Measurements from ENCODE around the gene MAGEA6.
A peak's percentile ranks its signal among the peaks of the same experiment; 100 is the strongest.
"Not testable (repeated sequence)": the region's sequence is repeated elsewhere in the genome, so short reads cannot be mapped to it uniquely, and the experiment has no call there.

MAGEA6 gene

DNA sequence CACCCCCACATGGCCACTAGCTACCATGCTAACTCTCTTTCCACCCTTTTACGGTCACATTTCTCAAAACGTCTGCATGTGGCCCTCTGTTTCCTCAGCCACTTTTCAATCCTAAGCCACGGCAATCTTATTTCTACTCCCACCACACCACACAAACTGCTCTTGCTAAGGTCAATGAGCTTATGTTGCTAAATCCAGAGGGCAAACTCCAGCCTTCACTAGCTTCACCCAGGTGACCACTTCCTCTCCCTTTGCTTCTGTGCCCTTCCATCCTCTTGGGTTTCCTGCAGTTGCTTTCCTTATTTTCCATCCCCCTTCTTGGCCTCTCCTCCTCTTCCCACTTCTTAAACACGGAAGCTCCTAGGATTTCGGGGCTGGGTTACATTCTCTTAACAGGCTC lies 44.6 kb upstream of the MAGEA6 start (continued):
- TF ChIP-seq, protein P1, sequence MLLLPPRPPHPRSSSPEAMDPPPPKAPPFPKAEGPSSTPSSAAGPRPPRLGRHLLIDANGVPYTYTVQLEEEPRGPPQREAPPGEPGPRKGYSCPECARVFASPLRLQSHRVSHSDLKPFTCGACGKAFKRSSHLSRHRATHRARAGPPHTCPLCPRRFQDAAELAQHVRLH (tag by site-specific recombination; IDR thresholded peaks at IDR 0.05) = no peak
- TF ChIP-seq HOXD13 (CRISPR knock-in tag; IDR thresholded peaks at IDR 0.05; ENCODE audit: borderline replicate concordance) (no peak), OVOL3 (tag by site-specific recombination; IDR thresholded peaks at IDR 0.05) (no peak), ZNF394 (tag by site-specific recombination; IDR thresholded peaks at IDR 0.05; ENCODE audit: borderline replicate concordance) (no peak)

GRCh38 chrX:152813206-152813605 lies 43.7 kb upstream of the MAGEA6 start:
- Histone ChIP-seq H3K27ac (ENCODE audit: extremely low read depth, low read depth, low read length) (no peak overlapping the region), H3K4me1 (ENCODE audit: control insufficient read depth, insufficient read depth, low read length) (no peaks in the 10 kb centered on the region), H3K36me3 (ENCODE audit: control insufficient read depth in 2 of 2, insufficient read depth in 1 of 2, low read length in 2 of 2) (no peaks in the 10 kb centered on the region), H3K9me3 (ENCODE audit: control insufficient read depth, insufficient read depth, low read depth, low read length) (no peaks in the 10 kb centered on the region), H3K4me3 (ENCODE audit: low read depth, low read length) (no peak overlapping the region)
- TF ChIP-seq ZBTB48 (tag by site-specific recombination; IDR thresholded peaks at IDR 0.05) (no peak), SP2 (tag by site-specific recombination; IDR thresholded peaks at IDR 0.05) (no peak)
- POLR2A ChIA-PET = no interaction called here
- CTCF ChIA-PET = interaction anchor here (1.0 to 3.7 kb wide), 3 partner anchors 8 to 1064 kb away, joined by 3 to 24 read pairs (median 18); no protein-coding TSS in a partner anchor

DNA sequence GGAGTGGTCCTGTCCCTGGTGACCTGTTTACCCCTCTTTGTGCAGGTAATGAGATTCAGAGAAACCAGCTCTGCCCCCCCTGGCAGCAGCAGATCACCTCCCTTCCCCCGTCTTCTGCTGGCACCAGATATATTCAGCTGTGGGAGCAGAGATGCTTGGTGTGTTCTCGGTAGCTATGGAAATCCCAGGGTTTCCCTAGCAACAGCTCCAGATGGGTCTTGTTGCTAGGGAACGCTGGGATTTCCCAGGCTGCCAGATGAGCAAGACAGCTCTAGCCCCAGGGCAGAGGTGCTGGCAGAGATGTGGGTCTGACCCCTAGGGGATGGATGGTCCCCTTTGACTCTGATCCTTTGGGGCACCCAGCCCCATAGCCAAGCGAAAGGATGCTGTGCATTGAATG lies 40.9 kb upstream of the MAGEA6 start:
- Histone ChIP-seq H3K27ac (ENCODE audit: extremely low read depth, low read depth, low read length) (no peak overlapping the region), H3K9me3 (ENCODE audit: control insufficient read depth, insufficient read depth, low read depth, low read length) (no peaks in the 10 kb centered on the region), H3K4me1 (ENCODE audit: control insufficient read depth, insufficient read depth, low read length) (no peaks in the 10 kb centered on the region), H3K36me3 (ENCODE audit: control insufficient read depth in 2 of 2, insufficient read depth in 1 of 2, low read length in 2 of 2) (no peaks in the 10 kb centered on the region), H3K4me3 (ENCODE audit: low read depth, low read length) (no peak overlapping the region)
- TF ChIP-seq GLIS1 (tag by site-specific recombination; IDR thresholded peaks at IDR 0.05) = no peak
- no peak for TF ChIP-seq ZNF776 (tag by site-specific recombination; IDR thresholded peaks at IDR 0.05; ENCODE audit: borderline replicate concordance)
- TF ChIP-seq ZNF416 (tag by site-specific recombination; IDR thresholded peaks at IDR 0.05) = no peak
- TF ChIP-seq SETDB1 (IDR thresholded peaks at IDR 0.05; ENCODE audit: insufficient read length, low read length) = no peak
- no peak for TF ChIP-seq ZNF792 (tag by site-specific recombination; IDR thresholded peaks at IDR 0.05)
- TF ChIP-seq ZNF274 (IDR thresholded peaks at IDR 0.05; ENCODE audit: low read length) = no peak
- TF ChIP-seq ZNF274 (tag by site-specific recombination; IDR thresholded peaks at IDR 0.05; ENCODE audit: borderline replicate concordance) = no peak
- no peak for TF ChIP-seq ZNF174 (tag by site-specific recombination; IDR thresholded peaks at IDR 0.05)
- TF ChIP-seq ZNF670 (tag by site-specific recombination; IDR thresholded peaks at IDR 0.05; ENCODE audit: low read depth) = no peak
- ChIA-PET POLR2A (no interaction called here), CTCF (interaction anchor here (1.0 to 3.3 kb wide), 2 partner anchors 9 to 11 kb away, joined by 4 to 24 read pairs; no protein-coding TSS in a partner anchor)

DNA sequence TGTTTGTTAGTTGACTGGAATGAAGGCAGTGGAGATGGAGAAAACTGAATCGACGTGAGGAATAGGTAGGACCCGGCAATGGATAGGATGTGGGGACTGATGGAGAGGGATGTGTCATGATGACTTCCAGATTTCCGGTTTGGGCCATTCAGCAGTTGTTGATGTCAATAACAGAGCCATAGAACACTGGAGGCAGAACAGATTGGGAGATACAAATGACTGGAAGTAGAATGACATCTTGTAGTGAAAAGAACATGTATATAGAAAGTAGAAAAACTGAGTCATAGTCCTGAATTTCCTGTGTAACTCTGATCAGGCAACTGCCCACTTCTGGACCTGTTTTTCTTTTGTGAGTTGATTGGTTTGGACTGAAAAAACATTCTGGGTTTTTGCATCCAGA lies 36.5 kb upstream of the MAGEA6 start:
- Histone ChIP-seq H3K4me3 (ENCODE audit: low read depth, low read length) (no peak overlapping the region), H3K27ac (ENCODE audit: extremely low read depth, low read depth, low read length) (no peak overlapping the region), H3K9me3 (ENCODE audit: control insufficient read depth, insufficient read depth, low read depth, low read length) (no peaks in the 10 kb centered on the region; the same call in 1 of the 2 replicates), H3K36me3 (ENCODE audit: control insufficient read depth in 2 of 2, insufficient read depth in 1 of 2, low read length in 2 of 2) (no peaks in the 10 kb centered on the region), H3K4me1 (ENCODE audit: control insufficient read depth, insufficient read depth, low read length) (no peaks in the 10 kb centered on the region)
- ChIA-PET POLR2A (no interaction called here), CTCF (no interaction called here)
- TF ChIP-seq ZNF791 (tag by site-specific recombination; IDR thresholded peaks at IDR 0.05) = no peak

DNA sequence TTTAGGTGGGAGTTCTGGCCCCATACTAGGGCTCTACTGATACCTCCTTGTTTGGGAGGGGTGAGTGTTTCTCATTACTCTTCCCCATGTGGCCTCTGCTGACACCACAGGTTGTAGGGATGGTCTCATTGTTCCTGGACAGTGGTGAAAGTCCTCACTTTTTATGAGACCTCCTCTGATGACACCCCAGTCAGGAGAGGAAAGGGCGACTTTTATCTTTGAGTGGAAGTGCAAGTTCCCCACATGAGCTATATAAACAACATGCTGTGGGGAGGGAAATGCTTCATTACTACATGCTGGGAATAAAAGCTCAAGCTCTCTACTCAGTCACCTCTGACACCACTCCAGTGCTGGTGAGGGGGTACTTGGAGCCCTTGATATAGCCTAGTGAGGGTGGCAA lies 29.5 kb upstream of the MAGEA6 start:
- Histone ChIP-seq H3K36me3 (ENCODE audit: control insufficient read depth in 2 of 2, insufficient read depth in 1 of 2, low read length in 2 of 2) (no peaks in the 10 kb centered on the region), H3K9me3 (ENCODE audit: control insufficient read depth, insufficient read depth, low read depth, low read length) (no peaks in the 10 kb centered on the region; the same call in 1 of the 2 replicates), H3K4me3 (ENCODE audit: low read depth, low read length) (no peak overlapping the region), H3K27ac (ENCODE audit: extremely low read depth, low read depth, low read length) (no peak overlapping the region), H3K4me1 (ENCODE audit: control insufficient read depth, insufficient read depth, low read length) (no peaks in the 10 kb centered on the region)
- POLR2A ChIA-PET = no interaction called here
- CTCF ChIA-PET = interaction anchor here (0.9 to 1.1 kb wide), 2 partner anchors 10 to 137 kb away, joined by 3 read pairs; no protein-coding TSS in a partner anchor
- TF ChIP-seq ZIC2 (tag by site-specific recombination; IDR thresholded peaks at IDR 0.05) = peak; percentile 96
- TF ChIP-seq HOXD13 (CRISPR knock-in tag; IDR thresholded peaks at IDR 0.05; ENCODE audit: borderline replicate concordance) = no peak
- no peak for TF ChIP-seq ZNF112 (tag by site-specific recombination; IDR thresholded peaks at IDR 0.05)

GRCh38 chrX:152787062-152787461 lies 17.6 kb upstream of the MAGEA6 start:
- H3K4me3 ChIP-seq (ENCODE audit: low read depth, low read length); H3K4me1 ChIP-seq (ENCODE audit: control insufficient read depth, insufficient read depth, low read length); POLR2A ChIA-PET; H3K27ac ChIP-seq (ENCODE audit: extremely low read depth, low read depth, low read length); CTCF ChIA-PET; H3K9me3 ChIP-seq (ENCODE audit: control insufficient read depth, insufficient read depth, low read depth, low read length); H3K36me3 ChIP-seq (ENCODE audit: control insufficient read depth in 2 of 2, insufficient read depth in 1 of 2, low read length in 2 of 2): not testable (repeated sequence)

GRCh38 chrX:152766562-152766961 lies 2.9 kb downstream of the MAGEA6 start:
- POLR2A ChIA-PET; H3K4me3 ChIP-seq (ENCODE audit: low read depth, low read length); H3K9me3 ChIP-seq (ENCODE audit: control insufficient read depth, insufficient read depth, low read depth, low read length); H3K27ac ChIP-seq (ENCODE audit: extremely low read depth, low read depth, low read length); H3K36me3 ChIP-seq (ENCODE audit: control insufficient read depth in 2 of 2, insufficient read depth in 1 of 2, low read length in 2 of 2); H3K4me1 ChIP-seq (ENCODE audit: control insufficient read depth, insufficient read depth, low read length); CTCF ChIA-PET: not testable (repeated sequence)

GRCh38 chrX:152761582-152761981 lies 7.9 kb downstream of the MAGEA6 start:
- H3K36me3 ChIP-seq (ENCODE audit: control insufficient read depth in 2 of 2, insufficient read depth in 1 of 2, low read length in 2 of 2); H3K4me3 ChIP-seq (ENCODE audit: low read depth, low read length); H3K9me3 ChIP-seq (ENCODE audit: control insufficient read depth, insufficient read depth, low read depth, low read length); CTCF ChIA-PET; POLR2A ChIA-PET; H3K4me1 ChIP-seq (ENCODE audit: control insufficient read depth, insufficient read depth, low read length); H3K27ac ChIP-seq (ENCODE audit: extremely low read depth, low read depth, low read length): not testable (repeated sequence)
